Subcutaneous adipose tissue (tissue), 4 donors: Measurements from ENCODE around the gene EHD4. TPM values are rescaled to one million over a fixed set of nuclear protein-coding genes. Genes with fewer than 3 reads are reported as not detected.

Experiments
- total RNA-seq, 4 donors: library from RNA; depleted of rRNA; stranded (reverse); fragments of >200 nt; gene quantifications; one replicate each; pipeline ENCODE4 v1.1.0, GENCODE V29; 2016
- TF ChIP-seq, protein P1 (sequence below): fragments of 450-650 bp; IDR thresholded peaks from one replicate; pipeline ENCODE4 v1.5.1; 2016; ENCODE audit warnings: low read depth, mild to moderate bottlenecking, control low read depth, antibody characterized with exemption, moderate library complexity

The EHD4 gene
- total RNA-seq, 4 donors from 2014 or later, result 24.8 to 43.2 (median 33.0) TPM

DNA sequence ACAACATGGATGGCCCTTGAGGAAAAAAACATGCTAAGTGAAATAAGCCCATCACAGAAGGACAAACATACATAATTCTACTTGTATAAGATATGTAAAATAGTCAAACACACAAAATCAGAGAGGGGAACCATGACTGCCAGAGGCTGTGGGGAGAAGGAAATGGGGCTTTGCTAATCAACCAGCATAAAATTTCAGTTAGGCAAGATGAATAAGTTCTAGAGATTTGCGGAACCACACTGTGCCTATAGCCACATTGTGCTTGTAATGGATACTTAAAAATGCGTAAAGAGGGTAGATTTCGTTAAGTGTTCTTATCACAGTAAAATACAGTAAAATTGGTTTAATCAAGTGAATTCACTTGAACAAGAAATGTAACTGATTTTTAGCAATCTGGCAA lies 44.8 kb downstream of the EHD4 start:
- TF ChIP-seq, protein P1, sequence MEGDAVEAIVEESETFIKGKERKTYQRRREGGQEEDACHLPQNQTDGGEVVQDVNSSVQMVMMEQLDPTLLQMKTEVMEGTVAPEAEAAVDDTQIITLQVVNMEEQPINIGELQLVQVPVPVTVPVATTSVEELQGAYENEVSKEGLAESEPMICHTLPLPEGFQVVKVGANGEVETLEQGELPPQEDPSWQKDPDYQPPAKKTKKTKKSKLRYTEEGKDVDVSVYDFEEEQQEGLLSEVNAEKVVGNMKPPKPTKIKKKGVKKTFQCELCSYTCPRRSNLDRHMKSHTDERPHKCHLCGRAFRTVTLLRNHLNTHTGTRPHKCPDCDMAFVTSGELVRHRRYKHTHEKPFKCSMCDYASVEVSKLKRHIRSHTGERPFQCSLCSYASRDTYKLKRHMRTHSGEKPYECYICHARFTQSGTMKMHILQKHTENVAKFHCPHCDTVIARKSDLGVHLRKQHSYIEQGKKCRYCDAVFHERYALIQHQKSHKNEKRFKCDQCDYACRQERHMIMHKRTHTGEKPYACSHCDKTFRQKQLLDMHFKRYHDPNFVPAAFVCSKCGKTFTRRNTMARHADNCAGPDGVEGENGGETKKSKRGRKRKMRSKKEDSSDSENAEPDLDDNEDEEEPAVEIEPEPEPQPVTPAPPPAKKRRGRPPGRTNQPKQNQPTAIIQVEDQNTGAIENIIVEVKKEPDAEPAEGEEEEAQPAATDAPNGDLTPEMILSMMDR, result no peak

DNA sequence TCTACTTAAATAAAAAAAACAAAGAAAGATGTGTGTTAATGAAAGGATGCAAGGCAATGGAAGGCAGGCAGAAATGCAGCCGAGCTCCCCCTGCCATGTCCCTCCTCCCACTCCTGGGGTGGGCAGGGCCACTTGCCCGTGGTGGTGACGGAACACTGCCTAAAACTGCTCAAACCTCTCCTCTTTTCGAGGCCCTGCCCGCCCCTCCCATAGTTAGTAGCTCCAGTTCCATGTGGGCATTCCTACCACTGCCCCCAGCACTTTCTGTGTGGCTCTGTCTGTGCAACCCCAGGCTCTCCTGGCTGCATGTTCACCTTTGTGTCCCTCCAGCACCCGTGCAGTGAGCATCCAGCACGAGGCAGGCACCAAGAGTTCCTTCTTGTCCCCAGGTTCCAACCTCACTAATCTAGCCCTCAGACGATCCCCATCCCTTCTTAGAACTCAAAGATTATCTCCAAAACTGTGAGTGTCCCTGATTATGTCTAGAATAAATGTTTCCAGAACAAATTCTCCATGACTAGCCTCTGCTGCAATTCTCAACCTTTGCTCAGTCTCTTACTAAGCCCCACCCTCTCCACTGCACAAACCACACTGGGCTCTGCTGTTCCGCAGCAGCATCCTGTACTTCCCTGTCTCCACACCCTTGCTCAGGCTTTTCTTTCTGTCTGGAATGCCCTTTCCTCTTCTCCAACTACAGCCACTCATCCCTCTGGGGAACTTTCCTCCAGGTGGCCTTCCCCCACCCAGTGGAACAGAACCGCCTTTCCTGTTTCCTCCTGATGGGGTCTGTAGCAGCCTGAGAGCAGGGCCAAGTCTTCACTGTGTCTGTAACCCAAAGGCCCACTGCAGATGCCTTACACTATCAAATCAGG lies 45.9 kb downstream of the EHD4 start:
- TF ChIP-seq, protein P1, result no peak

DNA sequence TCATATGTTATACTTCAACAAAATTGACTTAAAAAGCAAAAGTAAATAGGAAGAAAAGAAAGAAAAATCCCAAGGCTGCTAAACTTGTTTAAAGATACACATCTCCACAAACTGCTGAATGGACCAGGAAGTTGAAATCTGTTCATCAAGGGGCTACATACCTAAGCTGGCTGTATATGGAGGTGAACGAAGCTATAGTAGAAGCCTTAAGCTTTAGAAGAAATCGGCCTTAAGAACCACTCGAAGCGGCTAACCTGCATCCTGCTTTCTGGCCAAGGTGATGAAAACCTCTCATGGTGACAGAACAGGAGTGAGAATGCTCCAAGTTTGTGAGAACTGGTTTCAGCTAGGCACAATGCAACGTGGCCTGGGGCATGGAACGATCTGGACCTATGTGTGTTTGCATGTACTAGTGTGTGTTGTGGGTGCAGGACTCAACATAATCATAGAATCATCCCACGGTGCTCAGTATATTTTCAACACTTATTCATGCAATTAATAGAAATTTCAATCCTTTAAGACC lies 47.2 kb downstream of the EHD4 start:
- TF ChIP-seq, protein P1, result no peak

DNA sequence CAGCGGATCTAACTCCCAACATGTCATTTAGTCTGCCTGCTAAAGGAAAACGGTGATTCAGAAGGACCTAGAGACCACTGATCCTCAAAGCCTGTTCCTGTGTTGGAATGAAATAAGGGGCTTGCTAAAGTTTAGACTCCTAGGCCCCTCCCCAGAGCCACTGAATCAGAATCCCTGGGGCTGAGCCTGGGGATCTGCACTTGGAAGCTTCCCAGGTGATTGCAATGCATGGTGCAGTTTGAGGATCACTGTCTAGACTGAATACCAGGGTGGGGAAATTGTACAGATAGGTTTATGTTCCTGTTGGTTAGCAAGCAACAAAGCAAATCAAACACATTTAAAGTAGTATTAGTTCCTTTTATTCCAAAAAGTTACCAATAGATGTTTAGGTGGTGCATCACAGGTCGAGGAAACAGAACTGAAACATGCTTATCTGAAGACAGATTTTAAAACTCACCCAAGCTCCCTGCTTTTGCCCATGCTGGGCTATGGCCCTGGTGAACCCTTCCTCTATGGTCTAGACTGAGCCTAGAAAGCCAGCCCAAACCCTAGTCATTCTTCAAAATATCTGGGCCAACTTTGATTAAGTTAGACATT lies 48.9 kb downstream of the EHD4 start:
- TF ChIP-seq, protein P1, result no peak

DNA sequence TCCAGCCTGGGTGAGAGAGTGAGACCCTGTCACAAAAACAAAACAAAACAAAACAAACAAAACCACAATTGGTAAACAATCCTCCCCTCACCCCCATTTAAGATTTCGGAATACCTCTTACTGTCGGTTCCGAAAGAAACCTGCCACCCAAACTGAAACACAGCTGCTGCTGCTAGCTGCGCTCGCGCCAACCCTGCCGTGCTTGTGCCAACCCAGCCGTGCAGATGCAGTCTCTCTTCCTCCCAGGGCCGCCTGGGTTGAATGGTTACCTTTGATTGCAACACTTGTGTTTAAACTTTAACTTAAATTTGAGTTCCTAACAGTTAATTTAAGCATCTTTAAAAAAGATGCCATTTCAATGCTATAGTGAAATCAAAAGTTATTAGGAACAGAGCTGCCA lies 50.0 kb downstream of the EHD4 start:
- TF ChIP-seq, protein P1, result no peak

DNA sequence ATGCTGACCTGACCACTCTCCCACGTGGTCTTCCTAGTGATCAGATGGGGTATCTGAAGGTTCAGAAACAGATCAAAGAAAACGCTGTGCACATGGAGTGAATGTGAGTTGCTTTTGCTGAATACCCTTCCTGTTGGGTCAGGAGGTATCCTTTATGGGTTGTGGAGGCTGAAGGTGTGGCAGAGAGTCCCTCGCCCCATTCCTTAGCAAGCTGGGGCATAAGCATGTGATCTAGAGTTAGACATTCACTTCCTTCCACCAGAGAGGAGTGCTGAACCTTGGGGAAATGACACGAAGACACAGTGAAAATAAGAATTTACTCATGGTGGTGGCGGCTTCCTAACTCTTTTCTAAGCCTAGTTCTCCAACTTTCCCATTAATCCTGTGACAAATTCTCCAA lies 50.7 kb downstream of the EHD4 start:
- TF ChIP-seq, protein P1, result no peak

DNA sequence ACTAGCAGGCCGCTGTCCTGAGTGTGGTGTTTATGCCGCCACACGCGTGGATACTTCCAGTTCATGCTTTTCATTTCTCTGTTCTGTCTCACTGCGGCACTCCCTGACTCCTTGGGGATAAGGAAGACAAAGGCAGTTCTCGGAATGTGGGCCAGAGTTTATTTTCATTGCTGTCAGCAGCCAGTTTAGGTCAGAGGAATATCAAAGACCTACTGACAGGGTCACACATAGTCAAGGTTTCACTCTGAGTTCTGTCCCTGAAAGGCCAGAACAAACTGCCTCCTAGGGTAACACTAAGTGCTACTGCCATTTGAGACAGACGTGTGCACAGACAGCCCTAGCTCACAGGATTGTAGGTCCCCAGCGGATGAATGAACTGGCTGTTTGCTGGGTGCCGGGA lies 51.2 kb downstream of the EHD4 start:
- TF ChIP-seq, protein P1, result no peak
